Liver (tissue), 3 donors: ENCODE measurements around the gene TNFRSF13B.

Experiments
- CTCF ChIP-seq: fragments of 150-350 bp; IDR thresholded peaks from 2 replicates; pipeline ENCODE4 v1.5.1; 2017; ENCODE audit warnings: improper control_type of control experiment, low read depth, low read length; ENCODE audit not compliant: missing input control
- FOXA1 ChIP-seq: IDR thresholded peaks from 2 replicates; pipeline ENCODE4 v1.6.1; 2016; ENCODE audit warnings: antibody characterized with exemption
- GABPA ChIP-seq, 2 donors: IDR thresholded peaks in 1 of 2; conservative IDR thresholded peaks in 1 of 2; 2 replicates each; pipeline ENCODE4 v1.6.1; 2016; ENCODE audit warnings: antibody characterized with exemption in 2 of 2, mild to moderate bottlenecking in 1 of 2, moderate library complexity in 1 of 2
- HNF4A ChIP-seq, 2 donors: conservative IDR thresholded peaks; 2 replicates each; pipeline ENCODE4 v1.6.1; 2016; ENCODE audit warnings: antibody characterized with exemption in 2 of 2, mild to moderate bottlenecking in 2 of 2
- MAX ChIP-seq: IDR thresholded peaks from 2 replicates; pipeline ENCODE4 v1.6.1; 2016; ENCODE audit warnings: antibody characterized with exemption
- REST ChIP-seq: IDR thresholded peaks from 2 replicates; pipeline ENCODE4 v1.6.1; 2016; ENCODE audit warnings: antibody characterized with exemption, mild to moderate bottlenecking
- RXRA ChIP-seq, 2 donors: IDR thresholded peaks; 2 replicates each; pipeline ENCODE4 v1.6.1; 2017 to 2018; ENCODE audit warnings: antibody characterized with exemption in 2 of 2, mild to moderate bottlenecking in 1 of 2
- SP1 ChIP-seq: IDR thresholded peaks from 2 replicates; pipeline ENCODE4 v1.6.1; 2018; ENCODE audit warnings: antibody characterized with exemption, mild to moderate bottlenecking
- TAF1 ChIP-seq: conservative IDR thresholded peaks from 2 replicates; pipeline ENCODE4 v1.6.1; 2016; ENCODE audit warnings: antibody characterized with exemption, mild to moderate bottlenecking
- YY1 ChIP-seq: IDR thresholded peaks from 2 replicates; pipeline ENCODE4 v1.6.1; 2016; ENCODE audit warnings: antibody characterized with exemption, mild to moderate bottlenecking
- ZBTB33 ChIP-seq: IDR thresholded peaks from 2 replicates; pipeline ENCODE4 v1.6.1; 2016; ENCODE audit warnings: antibody characterized with exemption
- donor health status: healthy.
- donor health status: healthy.

- no peak for TF ChIP-seq YY1
- no peak for TF ChIP-seq CTCF
- no peak for TF ChIP-seq REST
- TF ChIP-seq FOXA1 = no peak
- TF ChIP-seq HNF4A (conservative IDR thresholded peaks at IDR 0.05) = no peak
- TF ChIP-seq RXRA (IDR thresholded peaks at IDR 0.05) = no peak
- TF ChIP-seq MAX = no peak
- no peak for TF ChIP-seq GABPA (IDR thresholded peaks at IDR 0.05 in 1 of 2, conservative IDR thresholded peaks at IDR 0.05 in 1 of 2)
- no peak for TF ChIP-seq SP1
- TF ChIP-seq ZBTB33 = no peak
- no peak for TF ChIP-seq TAF1
Measured at GRCh38 chr17:16989230-16989952, 17.5 kb upstream of the TNFRSF13B start.
